Measurements from ENCODE around the gene ACOT7.
"Not testable (repeated sequence)": the region's sequence is repeated elsewhere in the genome, so short reads cannot be mapped to it uniquely, and the experiment has no call there.

The ACOT7 gene

DNA sequence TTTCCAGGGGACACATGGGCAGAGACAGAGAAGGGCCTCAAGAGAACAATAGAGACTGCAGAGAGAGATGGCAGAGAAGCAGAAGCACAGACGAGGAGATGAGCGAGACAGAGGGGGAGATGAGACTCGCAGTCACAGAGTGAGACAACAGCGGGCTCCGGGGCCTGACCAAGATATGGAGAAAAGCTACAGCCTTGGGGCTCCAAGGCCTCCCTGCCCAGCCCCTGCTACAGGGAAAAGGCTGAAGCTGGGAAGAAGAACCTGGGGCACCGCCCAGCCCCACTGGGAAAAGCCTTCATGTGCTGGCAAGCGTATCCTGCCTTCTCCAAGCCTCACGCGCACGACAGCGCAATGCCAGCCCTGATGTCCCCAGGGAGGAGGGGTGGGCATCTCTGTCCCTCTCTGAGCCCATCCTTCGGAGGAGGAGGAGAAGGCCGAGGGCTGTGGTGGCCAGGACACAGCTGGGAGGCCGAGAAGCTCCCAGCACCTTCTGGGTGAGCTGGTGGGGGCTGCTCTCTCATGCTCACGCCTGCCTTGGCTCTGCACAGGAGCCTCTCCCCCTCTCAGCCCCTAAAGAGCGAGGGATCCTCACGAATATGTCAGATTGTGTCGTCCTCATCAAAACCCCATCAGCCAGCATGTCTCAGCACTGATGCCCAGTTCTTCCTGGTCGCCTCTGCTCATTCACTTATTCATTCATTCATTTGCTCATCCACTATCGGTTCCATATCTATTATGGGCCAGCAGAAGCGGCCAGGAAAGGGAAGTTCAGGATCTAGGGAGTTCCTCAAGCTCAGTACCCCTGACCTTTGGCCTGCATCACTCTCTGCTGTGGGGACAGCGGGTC is 56.6 kb downstream of the ACOT7 start:
- no peak for DNase-seq

DNA sequence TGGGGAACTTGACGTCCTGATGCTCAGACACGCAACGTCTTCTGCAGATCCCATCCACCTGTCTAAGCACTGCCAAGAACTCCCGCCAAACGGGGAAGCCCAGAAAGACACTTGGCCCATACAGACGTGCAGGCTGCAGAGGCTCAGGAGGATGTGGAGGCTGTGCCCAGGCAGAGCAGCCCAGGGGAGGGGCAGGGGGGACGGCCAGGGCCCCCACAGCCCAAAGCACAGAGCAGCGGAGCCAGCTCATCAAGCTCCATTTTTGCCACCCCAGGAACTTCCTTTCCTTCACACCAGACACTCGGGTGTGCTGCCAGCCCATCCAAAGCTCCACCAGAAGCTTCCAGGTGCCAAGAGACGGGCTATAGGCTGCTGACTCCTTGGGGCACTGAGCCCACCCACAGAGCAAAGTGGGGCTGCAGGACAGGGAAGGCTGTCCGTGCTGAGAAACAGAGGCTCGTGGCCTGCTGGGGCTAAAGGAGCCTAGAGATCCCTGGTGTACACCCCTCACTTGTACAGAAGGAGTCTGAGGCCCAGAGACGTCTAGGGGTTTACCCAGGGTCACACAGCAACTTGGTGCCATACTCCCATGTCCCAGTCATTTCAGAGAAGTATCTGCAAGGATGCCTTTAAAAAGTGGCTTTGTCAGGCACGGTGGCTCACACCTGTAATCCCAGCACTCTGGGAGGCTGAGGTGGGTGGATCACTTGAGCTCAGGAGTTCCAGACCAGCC is 59.1 kb downstream of the ACOT7 start:
- DNase-seq = no peak

DNA sequence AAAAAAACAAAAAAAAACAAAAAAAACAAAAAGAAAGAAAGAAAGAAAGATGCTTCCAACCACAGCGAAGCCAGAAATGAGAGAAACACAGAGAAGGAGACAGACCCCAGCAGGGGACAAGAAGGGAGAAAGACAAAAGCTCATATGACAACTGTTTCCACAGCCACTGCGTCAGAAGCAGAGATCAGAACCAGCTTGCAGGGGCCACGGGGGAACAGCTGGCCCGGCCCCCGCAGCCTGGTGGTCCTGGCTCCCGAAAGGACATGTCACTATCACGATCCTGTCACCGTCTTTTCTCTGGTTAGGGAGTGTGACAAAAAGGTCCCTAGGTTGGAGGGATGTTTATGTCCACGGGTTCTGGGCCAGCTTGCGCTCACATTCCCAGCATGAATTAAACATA is 60.7 kb downstream of the ACOT7 start:
- no peak for DNase-seq

DNA sequence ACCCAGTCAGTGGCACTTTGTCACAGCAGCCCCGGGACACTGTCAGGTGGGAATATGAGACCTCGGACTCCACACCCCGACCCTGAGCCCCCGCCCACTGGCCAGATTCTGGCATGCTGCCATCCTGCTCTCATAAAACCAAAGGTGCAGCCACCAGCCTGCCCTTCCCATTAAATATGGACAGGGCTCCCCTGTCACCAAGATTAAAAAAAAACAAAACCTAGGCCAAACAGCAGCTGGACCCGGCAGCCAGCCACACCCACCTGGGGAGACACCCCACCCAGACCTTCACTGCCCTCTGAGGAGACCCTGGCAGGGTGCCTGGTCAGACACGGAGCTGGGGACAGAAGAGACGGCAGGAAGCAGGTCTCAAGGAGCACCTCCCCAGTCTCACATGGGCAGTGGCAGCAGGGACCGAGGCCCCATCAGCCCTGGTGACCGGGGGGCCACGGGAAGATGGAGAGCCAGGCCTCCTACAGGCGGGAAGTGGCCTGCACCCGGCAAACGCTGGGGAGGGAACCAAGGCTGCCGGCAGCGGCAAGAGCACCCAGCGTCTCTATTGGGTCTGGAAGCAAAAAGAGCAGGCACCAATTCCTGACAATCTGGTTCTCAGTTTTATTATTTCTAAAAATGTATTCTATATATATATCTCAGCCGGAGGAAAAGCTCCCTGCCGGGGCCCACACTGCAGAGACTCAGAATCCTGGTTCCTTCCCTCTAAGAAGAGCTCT is 61.9 kb downstream of the ACOT7 start:
- no peak for DNase-seq

DNA sequence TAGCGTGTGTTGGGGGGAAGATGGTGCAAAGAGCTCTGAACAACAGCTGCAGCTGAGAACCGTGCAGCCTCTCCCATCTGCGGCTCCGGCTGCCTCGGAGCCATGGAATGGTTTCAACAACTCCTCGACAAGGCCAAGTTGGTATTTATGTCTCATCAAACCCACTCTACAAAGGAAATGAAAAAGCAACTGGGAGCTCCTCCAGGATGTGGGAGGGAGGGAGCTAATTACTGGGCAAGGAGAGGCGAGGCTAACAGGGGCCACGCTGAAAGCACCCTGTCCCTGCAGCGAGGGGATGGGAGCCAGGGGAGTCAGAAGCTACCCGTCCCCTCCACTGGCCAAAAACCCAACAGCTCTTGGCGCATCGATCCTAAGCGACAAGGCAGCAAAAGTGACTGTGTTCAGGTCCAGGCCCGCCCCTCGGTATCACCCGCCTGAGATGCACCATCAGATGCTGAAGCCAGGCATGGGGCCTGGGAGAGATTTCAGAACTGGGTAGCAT is 63.1 kb downstream of the ACOT7 start:
- no peak for DNase-seq

DNA sequence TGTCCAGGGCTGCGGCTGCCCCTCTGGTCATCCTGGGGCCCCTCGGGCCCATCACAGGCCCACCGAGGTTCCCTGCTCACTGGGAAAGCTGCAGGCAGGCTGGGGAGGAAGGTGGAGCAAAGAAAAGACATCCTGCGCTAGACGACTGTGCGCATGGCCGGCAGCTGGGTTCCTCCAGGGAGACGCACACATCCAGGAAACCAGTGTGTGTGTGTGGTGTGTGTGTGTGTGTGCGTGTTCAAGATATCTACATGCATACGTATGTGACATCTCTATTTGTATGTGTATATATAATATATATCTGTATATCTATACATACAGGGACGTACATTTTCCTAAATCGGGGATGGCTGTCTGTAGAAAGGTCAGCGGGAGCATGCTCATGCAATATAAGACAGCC is 63.7 kb downstream of the ACOT7 start:
- DNase-seq = no peak

DNA sequence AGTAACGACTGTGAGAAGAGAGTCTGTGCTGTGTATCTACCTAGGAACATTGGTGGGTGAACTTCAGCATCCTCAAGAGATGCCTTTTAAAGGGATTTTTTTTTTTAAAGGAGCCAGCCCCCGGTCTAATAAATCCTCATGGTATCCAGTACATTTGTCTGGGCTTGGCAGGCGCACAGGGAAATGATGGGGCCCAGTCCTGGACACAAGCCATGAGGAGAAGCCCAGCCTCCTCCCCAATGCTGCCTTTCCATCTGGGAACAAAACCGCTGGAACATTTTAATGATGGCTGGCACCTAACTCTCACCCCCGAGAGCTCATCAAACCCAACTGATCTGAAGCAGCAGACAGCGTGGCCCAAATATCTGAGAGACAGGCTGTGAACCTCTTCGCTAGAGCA is 64.2 kb downstream of the ACOT7 start:
- DNase-seq = no peak

DNA sequence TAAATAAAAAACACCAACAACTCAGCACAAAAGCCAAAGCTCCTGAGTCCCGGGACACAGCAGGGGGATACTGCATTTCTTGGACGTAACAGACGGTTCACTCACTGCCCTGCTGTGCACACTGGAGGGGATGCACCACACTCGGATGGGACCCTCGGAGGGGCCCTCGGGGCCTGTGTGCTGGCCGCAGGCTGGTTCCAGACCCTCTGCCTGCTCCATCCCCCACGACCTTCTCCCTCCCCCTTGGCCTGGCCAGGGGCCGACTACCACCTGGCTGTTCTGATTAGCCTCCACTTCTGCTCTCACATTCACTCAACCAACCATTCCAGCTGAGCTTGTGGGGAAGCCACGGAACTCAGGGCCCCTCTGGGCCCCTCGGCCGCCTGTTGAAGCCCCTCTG is 64.9 kb downstream of the ACOT7 start:
- no peak for DNase-seq

DNA sequence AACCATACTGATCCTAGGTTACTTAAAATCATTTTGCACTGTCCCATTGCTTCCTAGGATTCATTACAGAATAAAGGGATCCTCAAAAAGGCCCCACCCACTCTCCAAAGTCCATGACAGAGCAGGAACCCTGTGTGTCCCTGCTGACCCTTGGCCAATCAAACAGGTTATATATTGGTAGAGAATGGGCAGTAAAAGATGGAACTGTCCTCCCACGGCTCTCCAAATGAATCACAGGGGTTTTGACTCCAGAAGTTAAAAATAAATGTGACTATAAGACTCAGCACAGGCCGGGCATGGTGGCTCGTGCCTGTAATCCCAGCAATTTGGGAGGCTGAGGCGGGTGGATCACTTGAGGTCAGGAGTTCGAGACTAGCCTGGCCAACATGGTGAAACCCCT is 65.5 kb downstream of the ACOT7 start:
- no peak for DNase-seq

DNA sequence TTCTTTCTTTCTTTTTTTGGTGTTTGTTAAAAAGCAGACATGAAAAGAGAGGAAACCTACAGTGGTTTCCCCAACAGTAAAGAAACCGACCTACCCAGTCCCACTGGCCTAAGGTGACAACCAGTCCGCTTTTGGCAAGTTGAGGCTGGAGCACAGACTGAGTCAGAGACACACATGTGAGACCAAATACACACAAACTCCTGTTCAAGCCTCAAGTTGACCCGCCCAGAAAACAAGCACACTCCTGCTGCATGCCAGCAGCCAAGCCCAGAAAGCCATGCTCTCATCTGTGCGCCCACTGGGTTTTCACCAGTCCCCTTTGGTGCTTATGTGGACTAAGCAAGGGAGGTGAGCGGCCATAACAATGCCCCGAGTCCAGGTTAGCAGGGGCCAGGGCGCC is 68.1 kb downstream of the ACOT7 start:
- DNase-seq = no peak

DNA sequence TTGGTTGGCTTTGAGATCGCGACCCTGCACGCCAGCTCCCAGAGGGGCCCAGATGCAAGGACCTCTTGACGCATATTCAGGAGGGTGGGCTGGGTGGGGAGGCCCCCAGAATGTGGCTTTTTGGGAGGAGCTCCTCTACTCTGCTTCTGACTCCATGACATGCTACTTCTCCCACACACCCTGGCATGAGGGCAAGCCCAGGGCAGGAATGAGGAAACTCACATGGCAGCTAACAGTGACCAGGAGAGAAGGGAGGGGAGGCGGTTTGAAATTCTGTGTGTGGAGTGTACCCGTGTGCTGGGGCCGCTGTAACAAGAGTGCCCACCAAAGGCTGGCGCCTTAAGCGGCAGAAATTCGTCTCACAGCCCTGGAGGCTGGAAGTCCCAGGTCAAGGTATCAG is 71.4 kb downstream of the ACOT7 start:
- DNase-seq = no peak

DNA sequence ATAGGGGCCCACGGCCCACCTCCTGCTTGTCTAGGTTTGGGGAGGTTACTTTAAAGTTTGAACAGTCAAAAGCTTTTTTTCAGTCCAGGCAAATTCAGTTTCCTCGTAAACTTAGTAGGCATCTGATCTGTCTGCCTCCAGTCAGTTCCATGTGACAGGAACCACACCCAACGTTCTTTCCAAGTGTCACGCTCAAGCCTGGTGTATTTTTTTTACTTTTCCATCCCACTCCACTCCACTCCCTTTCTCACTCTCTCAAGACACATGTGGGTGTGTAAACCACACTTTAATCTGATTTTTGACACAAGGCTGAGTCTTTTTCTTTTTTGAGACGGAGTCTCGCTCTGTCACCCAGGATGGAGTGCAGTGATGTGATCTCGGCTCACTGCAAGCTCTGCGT is 72.4 kb downstream of the ACOT7 start:
- no peak for DNase-seq

DNA sequence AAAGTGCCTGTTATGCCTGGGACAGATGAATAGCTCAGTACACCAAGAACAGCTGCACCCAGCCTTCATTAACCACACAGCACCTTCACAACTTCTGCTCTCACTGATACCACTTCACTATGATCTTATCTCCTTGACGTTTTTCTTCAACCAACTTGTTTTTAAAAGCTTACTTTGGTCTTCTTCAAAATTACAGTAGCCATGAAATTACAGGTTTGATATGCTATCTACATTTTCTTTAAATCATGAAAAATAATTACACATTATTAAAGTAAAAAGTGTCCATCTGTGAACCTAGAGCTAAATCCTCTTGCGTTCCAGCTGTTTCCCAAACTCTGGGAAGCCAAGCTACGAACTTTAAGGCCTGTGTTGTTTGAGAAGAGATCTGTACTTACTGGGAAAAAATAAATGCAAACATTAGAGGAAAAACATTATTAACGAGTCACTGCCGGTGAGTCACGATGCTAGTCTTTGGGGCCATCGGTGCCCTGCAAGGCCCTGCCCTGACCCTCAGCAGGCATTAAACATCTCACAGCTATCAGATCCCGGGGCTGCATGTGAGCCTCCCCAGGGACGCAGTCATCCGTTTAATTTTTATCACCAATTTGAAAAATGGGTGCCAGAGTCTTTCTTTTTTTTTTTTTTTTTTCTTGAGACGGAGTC is 76.3 kb downstream of the ACOT7 start:
- DNase-seq = no peak

DNA sequence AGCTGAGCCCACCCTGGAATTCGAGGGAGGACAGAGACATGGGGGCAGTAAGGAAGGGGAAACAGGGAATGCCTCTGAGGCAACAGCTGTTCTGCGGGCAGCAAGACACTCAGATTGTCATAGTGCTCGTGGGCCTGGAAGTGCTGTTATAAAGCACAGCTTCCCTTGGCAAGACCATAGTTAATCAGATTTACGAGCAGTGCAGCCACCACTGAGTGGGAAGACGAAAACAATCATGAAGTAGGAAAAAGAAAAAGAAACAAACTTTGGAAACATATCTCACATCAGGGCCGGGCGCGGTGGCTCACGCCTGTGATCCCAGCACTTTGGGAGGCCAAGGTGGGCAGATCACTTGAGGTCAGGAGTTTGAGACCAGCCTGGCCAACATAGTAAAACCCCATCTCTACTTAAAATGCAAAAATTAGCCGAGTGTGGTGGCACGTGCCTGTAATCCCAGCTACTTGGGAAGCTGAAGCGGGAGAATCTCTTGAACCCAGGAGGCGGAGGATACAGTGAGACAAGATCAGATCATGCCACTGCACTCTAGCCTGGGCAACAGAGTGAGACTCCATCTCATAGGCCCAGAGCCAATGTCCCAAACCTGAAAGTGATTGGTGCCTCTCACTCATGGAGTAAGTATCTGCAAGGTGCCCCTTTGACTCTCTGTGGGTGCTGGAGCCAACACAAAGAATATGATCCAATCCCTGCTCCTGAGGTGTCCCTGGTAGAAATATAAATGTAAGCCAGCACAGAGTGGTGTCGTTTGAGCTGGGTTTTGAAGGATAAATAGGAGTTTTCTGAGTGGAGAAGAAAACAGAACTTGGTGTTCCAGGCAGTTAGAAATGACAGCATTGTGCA is 77.1 kb downstream of the ACOT7 start:
- DNase-seq = no peak

DNA sequence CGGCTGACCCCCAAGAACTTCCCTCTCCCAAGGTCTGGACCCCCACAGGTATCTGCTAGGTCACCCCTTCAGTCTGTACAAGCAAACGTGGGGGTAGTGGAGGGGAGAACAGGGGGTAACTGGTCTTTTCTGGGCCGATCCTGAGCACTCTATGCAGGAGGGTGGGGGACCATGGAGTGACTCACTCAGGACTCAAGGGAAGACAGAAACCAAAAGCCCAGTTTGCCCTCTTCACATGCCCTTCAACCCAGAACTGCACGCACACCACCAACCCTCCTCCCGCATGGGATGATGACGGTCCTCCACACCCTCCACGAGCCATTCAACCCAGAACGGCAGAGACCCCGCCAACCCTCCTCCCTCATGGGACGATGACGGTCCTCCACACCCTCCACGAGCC is 79.1 kb downstream of the ACOT7 start:
- no peak for DNase-seq

DNA sequence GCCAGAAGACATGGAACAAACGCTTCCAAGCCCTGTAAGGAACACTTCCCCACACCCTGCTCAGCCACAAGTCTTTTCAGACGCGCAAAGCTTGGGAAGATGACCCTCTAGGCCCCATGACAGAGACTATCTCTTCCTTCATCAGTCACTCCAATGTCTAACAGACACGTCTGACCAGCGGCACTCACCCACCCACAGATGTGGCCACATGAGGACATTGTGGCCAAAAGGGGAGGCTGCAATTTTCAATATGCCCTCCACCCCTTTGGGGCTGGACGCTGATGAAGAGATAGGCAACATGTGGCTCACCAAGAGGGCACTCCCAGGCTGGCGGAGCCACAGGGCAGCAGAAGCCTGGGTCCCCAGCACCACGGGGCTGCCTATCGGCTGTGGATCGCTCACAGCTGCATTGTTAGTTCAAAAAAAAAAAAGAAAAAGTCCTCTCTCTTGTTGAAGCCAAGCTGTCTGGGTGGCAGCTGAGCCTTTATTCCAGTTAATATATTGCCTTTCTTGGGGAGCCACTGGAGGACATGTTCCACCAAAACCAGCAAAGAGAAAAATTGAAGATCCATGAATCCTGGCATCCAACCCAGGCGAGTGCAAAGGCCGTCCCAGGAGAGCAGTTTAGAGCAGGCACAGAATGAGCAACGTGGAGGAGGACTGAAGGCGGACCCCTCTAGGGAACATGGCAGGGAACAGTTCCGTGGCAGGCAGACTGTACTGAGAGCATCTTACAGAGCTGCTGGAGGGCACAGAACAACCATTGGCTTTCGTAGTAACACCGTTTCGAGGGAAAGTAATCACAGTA is 80.0 kb downstream of the ACOT7 start:
- DNase-seq = no peak

DNA sequence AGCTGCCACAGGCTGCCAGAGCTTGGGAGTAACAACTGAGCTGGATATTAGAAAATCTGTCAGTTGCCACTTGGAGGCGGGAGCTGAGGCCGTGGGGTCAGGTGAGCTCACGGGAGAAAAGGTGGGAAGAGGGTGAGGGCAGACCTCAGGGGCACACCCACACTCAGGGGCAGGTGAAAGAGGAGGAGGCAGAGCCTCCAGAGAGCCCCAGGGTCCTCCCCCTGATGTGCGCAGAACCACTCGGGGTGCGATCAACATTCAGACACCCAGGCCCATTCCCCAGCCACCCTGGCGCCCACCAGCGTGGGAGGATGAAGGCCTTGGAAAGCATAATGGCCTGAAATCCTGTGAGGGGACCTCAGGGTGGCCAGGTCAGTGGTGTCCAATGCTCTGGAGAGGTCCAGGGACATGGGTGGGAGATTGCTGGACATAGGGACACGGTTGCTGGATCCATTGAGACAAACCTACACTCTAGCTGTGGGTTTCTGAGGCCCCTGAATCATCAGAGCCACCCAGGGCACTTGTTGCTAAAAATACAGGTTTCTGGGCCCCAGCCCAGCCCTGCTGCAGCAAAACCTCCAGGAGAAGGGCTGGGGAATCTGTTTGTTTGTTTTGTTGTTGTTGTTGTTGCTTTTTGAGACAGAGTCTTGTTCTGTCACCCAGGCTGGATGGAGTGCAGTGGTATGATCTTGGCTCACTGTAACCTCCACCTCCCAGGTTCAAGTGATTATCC is 83.3 kb downstream of the ACOT7 start:
- DNase-seq = no peak

DNA sequence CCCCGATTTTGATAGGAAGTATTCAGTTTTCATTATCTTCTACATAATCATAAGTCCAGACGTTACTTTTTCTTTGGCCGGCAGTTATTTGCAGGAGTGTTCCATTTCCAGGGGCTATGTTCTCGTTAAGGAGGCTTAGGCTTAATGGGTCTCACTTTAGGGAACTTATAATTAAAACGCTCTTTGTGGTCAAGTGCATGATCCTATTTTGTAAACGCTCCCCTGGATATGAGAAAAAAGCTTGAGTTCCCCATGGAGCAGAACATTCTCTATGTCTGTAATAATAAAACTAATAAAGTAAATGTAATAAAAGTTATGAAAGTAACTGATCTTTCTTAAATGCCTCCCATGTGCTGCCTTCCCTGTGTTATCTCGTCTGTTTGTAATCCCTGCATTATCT is 84.0 kb downstream of the ACOT7 start:
- DNase-seq = no peak

DNA sequence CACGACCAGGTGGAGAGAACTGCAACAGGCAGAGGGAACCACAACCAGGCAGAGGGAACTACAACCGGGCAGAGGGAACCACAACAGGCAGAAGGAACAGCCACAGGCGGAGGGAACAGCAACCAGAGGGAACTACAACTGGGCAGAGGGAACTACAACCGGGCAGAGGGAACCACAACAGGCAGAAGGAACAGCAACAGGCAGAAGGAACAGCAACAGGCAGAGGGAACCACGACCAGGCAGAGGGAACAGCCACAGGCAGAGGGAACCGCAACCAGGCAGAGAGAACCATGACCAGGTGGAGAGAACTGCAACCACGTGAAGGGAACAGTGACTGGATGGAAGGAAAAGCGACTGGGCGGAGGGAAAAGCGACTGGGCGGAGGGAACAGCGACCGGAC is 85.1 kb downstream of the ACOT7 start:
- DNase-seq = no peak

DNA sequence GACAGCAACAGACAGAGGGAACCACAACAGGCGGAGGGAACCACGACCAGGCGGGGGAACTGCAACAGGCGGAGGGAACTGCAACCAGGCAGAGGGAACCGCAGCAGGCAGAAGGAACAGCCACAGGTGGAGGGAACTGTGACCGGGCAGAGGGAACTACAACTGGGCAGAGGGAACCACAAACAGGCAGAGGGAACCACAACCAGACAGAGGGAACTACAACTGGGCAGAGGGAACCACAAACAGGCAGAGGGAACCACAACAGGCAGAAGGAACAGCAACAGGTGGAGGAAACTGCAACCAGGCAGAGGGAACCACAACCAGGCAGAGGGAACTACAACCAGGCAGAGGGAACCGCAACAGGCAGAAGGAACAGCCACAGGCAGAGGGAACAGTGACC is 85.9 kb downstream of the ACOT7 start:
- not testable (repeated sequence) for DNase-seq

DNA sequence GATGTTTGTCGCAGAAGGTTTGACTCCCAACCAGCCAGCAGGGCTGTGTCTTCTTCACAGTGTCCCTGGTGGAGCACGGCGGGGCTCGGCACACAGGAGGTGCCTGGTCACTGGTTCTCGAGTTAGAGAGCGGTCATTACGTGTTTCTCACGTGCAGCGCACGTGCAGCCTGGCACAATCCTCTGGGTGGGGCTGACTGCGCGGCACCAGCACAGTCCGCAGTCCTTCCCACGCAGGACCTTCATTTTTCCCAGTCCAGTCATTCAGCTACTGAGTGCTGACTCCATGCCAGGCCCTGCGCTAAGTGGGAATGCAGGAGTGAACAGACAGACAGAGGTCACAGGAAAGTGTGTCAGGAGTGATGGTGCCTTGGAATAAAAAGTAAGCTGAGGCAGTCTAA is 86.5 kb downstream of the ACOT7 start:
- no peak for DNase-seq

All from NCI-H1417 treated with DMSO at 0.1 percent for 48 hours (cell line).